ENCODE results near the gene DIP2C.

The DIP2C gene

GRCh38 chr10:378930-379704 lies 310.4 kb downstream of the DIP2C start:
- in situ Hi-C loops (cut with MboI; ENCODE audit: low pct_unique_long_range_greater_than_20kb, low sequenced_read_pairs, unreplicated experiment) = no loop called here
- no peak for DNase-seq (ENCODE audit: low spot score)
- no peak for TF ChIP-seq CTCF (IDR thresholded peaks at IDR 0.05; ENCODE audit: extremely low read depth, insufficient read depth, missing control alignments)

GRCh38 chr10:378230-378929 lies 311.1 kb downstream of the DIP2C start:
- TF ChIP-seq CTCF (IDR thresholded peaks at IDR 0.05; ENCODE audit: extremely low read depth, insufficient read depth, missing control alignments) = no peak
- in situ Hi-C loops (cut with MboI; ENCODE audit: low pct_unique_long_range_greater_than_20kb, low sequenced_read_pairs, unreplicated experiment) = no loop called here
- DNase-seq (ENCODE audit: low spot score) = no peak

- no peak for DNase-seq (ENCODE audit: low spot score)
- in situ Hi-C loops (cut with MboI; ENCODE audit: low pct_unique_long_range_greater_than_20kb, low sequenced_read_pairs, unreplicated experiment) = no loop called here
- TF ChIP-seq CTCF (IDR thresholded peaks at IDR 0.05; ENCODE audit: extremely low read depth, insufficient read depth, missing control alignments) = no peak
Measured at GRCh38 chr10:377228-377627, 312.2 kb downstream of the DIP2C start.

- no peak for TF ChIP-seq CTCF (IDR thresholded peaks at IDR 0.05; ENCODE audit: extremely low read depth, insufficient read depth, missing control alignments)
- no peak for DNase-seq (ENCODE audit: low spot score)
- in situ Hi-C loops (cut with MboI; ENCODE audit: low pct_unique_long_range_greater_than_20kb, low sequenced_read_pairs, unreplicated experiment) = no loop called here
Measured at GRCh38 chr10:375815-376505, 313.5 kb downstream of the DIP2C start.

GRCh38 chr10:374354-374753 lies 315.1 kb downstream of the DIP2C start:
- TF ChIP-seq CTCF (IDR thresholded peaks at IDR 0.05; ENCODE audit: extremely low read depth, insufficient read depth, missing control alignments) = no peak
- in situ Hi-C loops (cut with MboI; ENCODE audit: low pct_unique_long_range_greater_than_20kb, low sequenced_read_pairs, unreplicated experiment) = no loop called here
- no peak for DNase-seq (ENCODE audit: low spot score)

- TF ChIP-seq CTCF (IDR thresholded peaks at IDR 0.05; ENCODE audit: extremely low read depth, insufficient read depth, missing control alignments) = no peak
- in situ Hi-C loops (cut with MboI; ENCODE audit: low pct_unique_long_range_greater_than_20kb, low sequenced_read_pairs, unreplicated experiment) = no loop called here
- no peak for DNase-seq (ENCODE audit: low spot score)
Measured at GRCh38 chr10:373526-374309, 315.8 kb downstream of the DIP2C start.
